Endodermal cell (in vitro differentiated cells): Measurements from ENCODE around the gene RREB1. TPM values are rescaled to one million over a fixed set of nuclear protein-coding genes. Genes with fewer than 3 reads are reported as not detected.

Experiments used
- DNase-seq: peaks from one replicate; pipeline ENCODE4 v3.0.0-alpha.2; 2017
- H3K27ac ChIP-seq: 2 replicates; pipeline ENCODE4 v1.5.1; 2013; ENCODE audit warnings: mild to moderate bottlenecking, low read depth, low read length, moderate library complexity
- H3K27me3 ChIP-seq: 2 replicates; pipeline ENCODE4 v1.6.1; 2013; ENCODE audit warnings: mild to moderate bottlenecking, low read length, moderate library complexity; ENCODE audit not compliant: insufficient read depth, control insufficient read depth, poor library complexity, severe bottlenecking
- H3K36me3 ChIP-seq: 2 replicates; pipeline ENCODE4 v1.7.0; 2013; ENCODE audit warnings: mild to moderate bottlenecking, low read length, moderate library complexity; ENCODE audit not compliant: control insufficient read depth, insufficient read depth
- H3K4me1 ChIP-seq: one replicate; pipeline ENCODE4 v1.7.0; 2013; ENCODE audit warnings: low read length; ENCODE audit not compliant: control insufficient read depth, insufficient read depth
- H3K4me3 ChIP-seq: 2 replicates; pipeline ENCODE4 v1.5.1; 2013; ENCODE audit warnings: mild to moderate bottlenecking, low read length, moderate library complexity
- H3K9ac ChIP-seq: 2 replicates; pipeline ENCODE4 v1.6.1; 2013; ENCODE audit warnings: mild to moderate bottlenecking, low read length, moderate library complexity; ENCODE audit not compliant: poor library complexity, severe bottlenecking; ENCODE audit errors: extremely low read depth
- H3K9me3 ChIP-seq: 2 replicates; pipeline ENCODE4 v1.6.1; 2013; ENCODE audit warnings: mild to moderate bottlenecking, low read length, moderate library complexity; ENCODE audit not compliant: control insufficient read depth
- H3K27ac Mint-ChIP-seq: 2 replicates; pipeline ENCODE4 v1.8.0; 2020; ENCODE audit warnings: mixed read lengths
- H3K27me3 Mint-ChIP-seq: 2 replicates; pipeline ENCODE4 v1.8.0; 2021; ENCODE audit warnings: mild to moderate bottlenecking, mixed read lengths; ENCODE audit not compliant: insufficient read depth
- H3K36me3 Mint-ChIP-seq: 2 replicates; pipeline ENCODE4 v1.8.0; 2020; ENCODE audit warnings: low read depth, mixed read lengths
- H3K4me1 Mint-ChIP-seq: 2 replicates; pipeline ENCODE4 v1.8.0; 2020; ENCODE audit warnings: mixed read lengths
- H3K4me3 Mint-ChIP-seq: 2 replicates; pipeline ENCODE4 v1.8.0; 2020; ENCODE audit warnings: mild to moderate bottlenecking, moderate library complexity, mixed read lengths
- H3K9me3 Mint-ChIP-seq: 2 replicates; pipeline ENCODE4 v1.8.0; 2020; ENCODE audit warnings: mild to moderate bottlenecking, mixed read lengths
- WGBS, 2 experiments: methylation state at CpG; one replicate each; pipeline versions ENCODE4 v1.1.5 to v1.1.7; 2013; ENCODE audit warnings: missing lambda C conversion rate in 2 of 2, mixed read lengths in 1 of 2; ENCODE audit not compliant: insufficient coverage in 1 of 2, insufficient read length in 1 of 2; 5-methylcytosine and 5-hydroxymethylcytosine counted together
- total RNA-seq, 2 donors: library from RNA; stranded (reverse); fragmentation: NEBNext Ultra II Directional in 1 of 2; extraction: Animal tissue kit (Norgen Biotek cat#: 25700) in 1 of 2; gene quantifications; 2 replicates in 1 of 2; 3 replicates in 1 of 2; pipeline ENCODE4 v1.2.1, GENCODE V29; 2021
- TF ChIP-seq, protein P1 (sequence below): fragments of 200-600 bp; sonication (generic); conservative IDR thresholded peaks from 2 replicates; pipeline ENCODE4 v1.5.0; 2021; ENCODE audit warnings: antibody characterized with exemption, mild to moderate bottlenecking

RREB1 gene
- total RNA-seq, 2 donors from 2014 or later, result 51.2 to 64.3 TPM

DNA sequence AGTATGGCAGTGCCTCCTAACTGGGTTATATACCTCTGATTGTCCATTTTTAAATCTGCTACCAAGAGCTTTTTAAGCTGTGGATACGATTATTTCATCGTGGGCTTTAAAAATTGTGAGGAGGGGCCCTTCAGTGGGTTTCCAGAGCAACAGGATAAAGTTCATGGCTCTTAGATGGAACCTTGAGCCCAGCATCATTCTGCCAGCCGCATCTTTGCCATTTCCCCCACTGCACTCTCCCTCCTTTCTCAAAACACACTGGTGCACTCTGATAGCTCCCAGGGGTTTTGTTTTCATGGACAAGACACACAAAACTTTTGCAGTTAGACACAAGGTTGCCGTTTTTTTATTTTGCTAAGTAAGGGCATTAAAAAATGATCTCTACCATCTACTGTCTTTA is 54.1 kb downstream of the RREB1 start:
- peaks cover 12% of the 10 kb centered on the region for H3K36me3 Mint-ChIP-seq
- no peaks in the 10 kb centered on the region for H3K9me3 Mint-ChIP-seq
- WGBS, 2 experiments, result 94 to 100% methylated on average over 3 to 4 of the region's 4 CpGs
- H3K9ac ChIP-seq, result no peak overlapping the region
- no peaks in the 10 kb centered on the region for H3K36me3 ChIP-seq
- H3K4me3 Mint-ChIP-seq, result no peak overlapping the region
- H3K4me3 ChIP-seq, result no peak overlapping the region
- H3K27ac ChIP-seq, result no peak overlapping the region
- H3K9me3 ChIP-seq, result no peaks in the 10 kb centered on the region
- peaks cover 31% of the 10 kb centered on the region for H3K4me1 ChIP-seq
- TF ChIP-seq, protein P1, sequence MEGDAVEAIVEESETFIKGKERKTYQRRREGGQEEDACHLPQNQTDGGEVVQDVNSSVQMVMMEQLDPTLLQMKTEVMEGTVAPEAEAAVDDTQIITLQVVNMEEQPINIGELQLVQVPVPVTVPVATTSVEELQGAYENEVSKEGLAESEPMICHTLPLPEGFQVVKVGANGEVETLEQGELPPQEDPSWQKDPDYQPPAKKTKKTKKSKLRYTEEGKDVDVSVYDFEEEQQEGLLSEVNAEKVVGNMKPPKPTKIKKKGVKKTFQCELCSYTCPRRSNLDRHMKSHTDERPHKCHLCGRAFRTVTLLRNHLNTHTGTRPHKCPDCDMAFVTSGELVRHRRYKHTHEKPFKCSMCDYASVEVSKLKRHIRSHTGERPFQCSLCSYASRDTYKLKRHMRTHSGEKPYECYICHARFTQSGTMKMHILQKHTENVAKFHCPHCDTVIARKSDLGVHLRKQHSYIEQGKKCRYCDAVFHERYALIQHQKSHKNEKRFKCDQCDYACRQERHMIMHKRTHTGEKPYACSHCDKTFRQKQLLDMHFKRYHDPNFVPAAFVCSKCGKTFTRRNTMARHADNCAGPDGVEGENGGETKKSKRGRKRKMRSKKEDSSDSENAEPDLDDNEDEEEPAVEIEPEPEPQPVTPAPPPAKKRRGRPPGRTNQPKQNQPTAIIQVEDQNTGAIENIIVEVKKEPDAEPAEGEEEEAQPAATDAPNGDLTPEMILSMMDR, result no peak
- no peaks in the 10 kb centered on the region for H3K27me3 Mint-ChIP-seq
- no peak for DNase-seq
- H3K27me3 ChIP-seq, result no peaks in the 10 kb centered on the region
- H3K4me1 Mint-ChIP-seq, result peaks cover 83% of the 10 kb centered on the region
- no peak overlapping the region for H3K27ac Mint-ChIP-seq

DNA sequence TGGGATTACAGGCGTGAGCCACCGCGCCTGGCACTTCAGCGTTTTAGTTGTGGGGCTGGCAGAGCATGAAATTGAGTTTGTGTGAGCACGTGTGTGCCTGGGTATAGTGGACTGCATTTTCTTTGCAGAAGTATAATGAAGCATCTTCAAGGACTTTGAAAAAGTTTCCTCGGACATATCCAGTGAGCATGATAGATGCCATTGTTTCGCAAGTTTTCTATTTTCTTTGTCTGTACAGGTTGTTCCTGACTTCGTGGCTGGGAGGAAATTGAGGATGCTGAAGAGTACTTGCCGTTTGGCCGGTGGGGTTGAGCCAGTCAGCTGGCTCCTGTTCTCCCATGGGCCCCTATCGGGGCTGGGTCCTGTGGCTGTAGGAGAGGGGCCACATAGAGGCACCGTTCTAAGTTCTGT is 55.9 kb downstream of the RREB1 start:
- no peak overlapping the region for H3K9ac ChIP-seq
- Mint-ChIP-seq H3K9me3 (no peaks in the 10 kb centered on the region), H3K27ac (peak overlapping the region; percentile 55), H3K4me1 (peaks cover 79% of the 10 kb centered on the region), H3K27me3 (no peaks in the 10 kb centered on the region), H3K4me3 (no peak overlapping the region), H3K36me3 (peaks cover 9% of the 10 kb centered on the region)
- H3K27me3 ChIP-seq, result no peaks in the 10 kb centered on the region
- H3K36me3 ChIP-seq, result no peaks in the 10 kb centered on the region
- H3K4me1 ChIP-seq, result peaks cover 32% of the 10 kb centered on the region
- WGBS, 2 experiments, result 91 to 95% methylated on average over 4 to 12 of the region's 12 CpGs
- H3K27ac ChIP-seq, result no peak overlapping the region
- DNase-seq, result no peak
- H3K9me3 ChIP-seq, result no peaks in the 10 kb centered on the region
- H3K4me3 ChIP-seq, result no peak overlapping the region
- TF ChIP-seq, protein P1, result no peak

DNA sequence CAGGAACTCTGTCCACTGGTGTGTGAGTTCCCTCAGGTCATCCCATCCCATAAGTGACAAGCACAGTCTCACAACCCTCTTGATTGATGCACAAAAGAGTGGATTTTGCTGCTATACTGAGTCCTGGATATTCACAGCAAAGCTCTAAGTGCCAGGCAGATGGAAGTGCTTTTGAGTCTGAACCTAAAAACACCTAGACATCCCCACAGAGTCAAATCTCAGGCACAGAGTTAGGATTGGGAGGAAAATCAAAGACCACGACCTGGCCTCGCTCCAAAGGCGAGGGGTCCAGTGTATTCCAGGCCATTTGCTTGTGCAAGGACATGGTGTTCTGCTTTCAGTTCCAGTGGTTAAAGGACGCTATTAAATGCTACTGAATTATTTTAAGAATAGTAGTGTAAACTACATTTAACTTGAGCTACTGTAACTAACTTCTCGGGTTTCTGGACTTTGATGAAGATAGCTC is 56.8 kb downstream of the RREB1 start:
- peak overlapping the region; percentile 40 for H3K4me3 Mint-ChIP-seq
- H3K9me3 Mint-ChIP-seq, result no peaks in the 10 kb centered on the region
- WGBS, 2 experiments, result 88 to 96% methylated on average over 4 to 5 of the region's 5 CpGs
- Histone ChIP-seq H3K9me3 (no peaks in the 10 kb centered on the region), H3K27me3 (no peaks in the 10 kb centered on the region), H3K9ac (no peak overlapping the region), H3K4me3 (peak overlapping the region; percentile 13), H3K4me1 (peaks cover 41% of the 10 kb centered on the region), H3K27ac (no peak overlapping the region), H3K36me3 (no peaks in the 10 kb centered on the region)
- peak overlapping the region; percentile 91 for H3K27ac Mint-ChIP-seq
- H3K36me3 Mint-ChIP-seq, result peaks cover 9% of the 10 kb centered on the region
- DNase-seq, result no peak
- TF ChIP-seq, protein P1, result no peak
- peaks cover 79% of the 10 kb centered on the region for H3K4me1 Mint-ChIP-seq
- no peaks in the 10 kb centered on the region for H3K27me3 Mint-ChIP-seq
